Large intestine (tissue), 3 donors: ENCODE results near the gene PRPF6. TPM values are rescaled to one million over a fixed set of nuclear protein-coding genes. Genes with fewer than 3 reads are reported as not detected.

Experiments used
- DNase-seq, 2 donors: peaks; one replicate each; pipeline versions ENCODE4 v3.0.0 to v3.0.0-alpha.2; 2013
- H3K27ac ChIP-seq: one replicate; pipeline ENCODE4 v1.5.1; 2013; ENCODE audit warnings: low read length
- H3K27me3 ChIP-seq: 2 replicates; pipeline ENCODE4 v1.6.1; 2013; ENCODE audit warnings: low read length; ENCODE audit not compliant: control insufficient read depth, insufficient read depth
- H3K36me3 ChIP-seq: 2 replicates; pipeline ENCODE4 v1.6.1; 2013; ENCODE audit warnings: low read length; ENCODE audit not compliant: control insufficient read depth, insufficient read depth
- H3K4me1 ChIP-seq: one replicate; pipeline ENCODE4 v1.6.1; 2013; ENCODE audit warnings: low read length; ENCODE audit not compliant: control insufficient read depth, insufficient read depth
- H3K4me3 ChIP-seq: one replicate; pipeline ENCODE4 v1.5.1; 2013; ENCODE audit warnings: low read length
- H3K9me3 ChIP-seq: one replicate; pipeline ENCODE4 v1.6.1; 2013; ENCODE audit warnings: mild to moderate bottlenecking, low read depth, low read length, moderate library complexity; ENCODE audit not compliant: control insufficient read depth
- WGBS: methylation state at CpG from one replicate; pipeline ENCODE4 v1.1.5; 2013; ENCODE audit warnings: low lambda C conversion rate; ENCODE audit not compliant: insufficient coverage; 5-methylcytosine and 5-hydroxymethylcytosine counted together
- polyA plus RNA-seq: library from polyadenylated mRNA; unstranded; fragments of 120-200 nt; gene quantifications from one replicate; pipeline ENCODE4 v1.2.1, GENCODE V29; 2013

Gene PRPF6
- polyA plus RNA-seq, 1 donor, result 59.7 TPM

DNA sequence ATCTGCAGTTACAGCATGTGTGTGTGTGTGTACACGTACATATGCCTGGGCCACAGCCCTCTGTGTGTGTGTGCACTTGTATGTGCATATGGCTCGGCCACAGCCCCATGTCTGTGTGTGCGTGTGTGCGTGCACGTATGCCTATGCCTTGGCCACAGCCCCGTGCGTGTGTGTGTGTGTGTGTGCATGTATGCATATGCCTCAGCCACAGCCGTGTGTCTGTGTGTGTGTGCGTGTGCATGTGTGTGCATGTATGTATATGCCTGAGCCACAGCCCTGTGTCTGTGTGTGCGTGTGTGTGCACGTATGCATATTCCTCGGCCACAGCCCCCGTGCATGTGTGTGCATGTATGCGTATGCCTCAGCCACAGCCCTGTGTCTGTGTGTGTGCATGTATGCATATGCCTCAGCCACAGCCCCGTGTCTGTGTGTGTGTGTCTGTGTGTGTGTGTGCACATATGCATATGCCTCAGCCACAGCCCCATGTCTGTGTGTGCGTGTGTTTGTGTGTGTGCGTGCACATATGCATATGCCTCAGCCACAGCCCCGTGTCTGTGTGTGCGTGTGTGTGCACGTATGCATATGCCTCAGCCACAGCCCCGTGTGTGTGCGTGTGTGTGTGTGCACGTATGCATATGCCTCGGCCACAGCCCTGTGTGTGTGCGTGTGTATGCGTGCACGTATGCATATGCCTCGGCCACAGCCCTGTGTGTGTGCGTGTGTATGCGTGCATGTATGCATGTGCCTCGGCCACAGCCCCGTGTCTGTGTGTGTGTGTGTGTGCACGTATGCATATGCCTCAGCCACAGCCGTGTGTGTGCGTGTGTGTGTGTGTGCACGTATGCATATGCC, 40.4 kb downstream of the PRPF6 start:
- WGBS, result no CpG with 5 or more reads among the region's 36 CpGs
- no peaks in the 10 kb centered on the region for H3K9me3 ChIP-seq
- H3K4me3 ChIP-seq, result no peak overlapping the region
- H3K4me1 ChIP-seq, result peaks cover 24% of the 10 kb centered on the region
- no peaks in the 10 kb centered on the region for H3K27me3 ChIP-seq
- no peak overlapping the region for H3K27ac ChIP-seq
- peaks cover 78% of the 10 kb centered on the region for H3K36me3 ChIP-seq
- no peak for DNase-seq

GRCh38 chr20:64022671-64023360, 41.9 kb downstream of the PRPF6 start:
- WGBS, result no CpG with 5 or more reads among the region's 17 CpGs
- peaks cover 84% of the 10 kb centered on the region for H3K36me3 ChIP-seq

GRCh38 chr20:64023361-64024140, 42.6 kb downstream of the PRPF6 start:
- DNase-seq, result no peak
- Histone ChIP-seq H3K27me3 (peaks cover 3% of the 10 kb centered on the region), H3K4me3 (no peak overlapping the region), H3K4me1 (peaks cover 24% of the 10 kb centered on the region), H3K9me3 (no peaks in the 10 kb centered on the region), H3K36me3 (peaks cover 84% of the 10 kb centered on the region), H3K27ac (no peak overlapping the region)
- no CpG with 5 or more reads among the region's 15 CpGs for WGBS

More at GRCh38 chr20:64022671-64023360, 41.9 kb downstream of the PRPF6 start:
- no peak overlapping the region for H3K27ac ChIP-seq
- no peak for DNase-seq
- peaks cover 24% of the 10 kb centered on the region for H3K4me1 ChIP-seq
- no peaks in the 10 kb centered on the region for H3K9me3 ChIP-seq
- peaks cover 3% of the 10 kb centered on the region for H3K27me3 ChIP-seq
- no peak overlapping the region for H3K4me3 ChIP-seq

- Histone ChIP-seq H3K9me3 (no peaks in the 10 kb centered on the region), H3K27ac (no peak overlapping the region), H3K36me3 (peaks cover 82% of the 10 kb centered on the region), H3K4me3 (no peak overlapping the region), H3K4me1 (peaks cover 24% of the 10 kb centered on the region), H3K27me3 (peaks cover 3% of the 10 kb centered on the region)
- WGBS, result no CpG with 5 or more reads among the region's 17 CpGs
- peak; percentile 77 to 92 for DNase-seq
Observed at GRCh38 chr20:64024141-64024990, 43.4 kb downstream of the PRPF6 start.

DNA sequence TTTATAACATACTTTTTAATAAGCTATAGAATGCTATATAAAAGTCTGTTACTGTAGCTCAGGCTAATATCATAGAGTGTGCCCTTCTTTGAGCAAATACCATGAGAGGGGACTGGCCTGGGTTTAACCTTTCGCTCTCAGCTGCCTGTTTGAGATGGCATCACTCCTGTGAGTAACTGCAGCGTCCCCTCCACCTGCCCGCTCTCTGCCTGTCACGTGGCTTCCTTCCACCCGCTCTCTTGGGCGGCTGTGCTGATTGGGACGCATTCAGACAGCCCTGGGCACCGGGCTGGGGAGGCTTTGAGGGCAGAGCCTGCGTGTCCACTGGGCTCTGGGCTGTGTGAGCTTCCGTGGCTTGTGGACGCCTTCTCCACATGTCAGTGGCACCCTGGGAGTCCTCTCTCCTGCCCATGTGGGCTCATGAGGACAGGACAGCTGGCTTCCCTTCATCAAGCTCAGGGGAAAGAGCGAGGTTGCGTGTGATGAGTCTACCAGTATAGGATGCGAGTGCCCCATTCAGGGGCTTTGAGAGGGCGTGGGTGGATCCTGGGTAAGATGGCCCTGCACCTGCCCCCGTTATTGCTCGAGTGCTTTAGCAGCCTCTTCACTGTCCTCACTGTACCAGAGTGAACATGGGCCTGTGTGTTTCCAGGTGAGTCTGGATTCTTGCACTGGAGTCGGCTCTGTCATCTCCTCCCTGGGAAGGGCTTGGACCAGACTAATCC, 44.3 kb downstream of the PRPF6 start:
- Histone ChIP-seq H3K4me3 (no peak overlapping the region), H3K9me3 (peaks cover 2% of the 10 kb centered on the region), H3K27ac (no peak overlapping the region), H3K27me3 (peaks cover 3% of the 10 kb centered on the region), H3K4me1 (peaks cover 28% of the 10 kb centered on the region), H3K36me3 (peaks cover 81% of the 10 kb centered on the region)
- WGBS, result no CpG with 5 or more reads among the region's 18 CpGs
- DNase-seq, result no peak

DNA sequence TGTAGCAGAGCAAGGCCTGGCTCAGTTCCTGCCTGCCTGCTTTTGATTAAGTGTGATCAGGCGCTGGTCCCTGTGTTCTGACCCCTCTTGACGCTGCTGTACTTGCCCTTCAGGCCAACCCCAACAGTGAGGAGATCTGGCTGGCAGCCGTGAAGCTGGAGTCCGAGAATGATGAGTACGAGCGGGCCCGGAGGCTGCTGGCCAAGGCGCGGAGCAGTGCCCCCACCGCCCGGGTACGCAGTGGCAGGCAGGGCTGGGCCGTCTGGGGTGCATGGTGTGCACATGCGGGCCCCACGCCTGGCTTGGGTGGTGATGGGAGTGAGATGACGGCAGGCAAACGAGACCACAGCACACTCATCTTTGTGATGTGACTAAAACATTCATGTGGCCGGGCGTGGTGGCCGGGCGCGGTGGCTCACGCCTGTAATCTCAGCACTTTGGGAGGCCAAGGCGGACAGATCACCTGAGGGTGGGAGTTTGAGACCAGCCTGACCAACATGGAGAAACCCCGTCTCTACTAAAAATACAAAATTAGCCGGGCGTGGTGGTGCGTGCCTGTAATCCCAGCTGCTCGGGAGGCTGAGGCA, 45.0 kb downstream of the PRPF6 start:
- no peak overlapping the region for H3K27ac ChIP-seq
- H3K4me1 ChIP-seq, result peaks cover 35% of the 10 kb centered on the region
- peaks cover 2% of the 10 kb centered on the region for H3K9me3 ChIP-seq
- H3K27me3 ChIP-seq, result peaks cover 3% of the 10 kb centered on the region
- DNase-seq, result no peak
- peaks cover 79% of the 10 kb centered on the region for H3K36me3 ChIP-seq
- H3K4me3 ChIP-seq, result no peak overlapping the region
- no CpG with 5 or more reads among the region's 29 CpGs for WGBS

DNA sequence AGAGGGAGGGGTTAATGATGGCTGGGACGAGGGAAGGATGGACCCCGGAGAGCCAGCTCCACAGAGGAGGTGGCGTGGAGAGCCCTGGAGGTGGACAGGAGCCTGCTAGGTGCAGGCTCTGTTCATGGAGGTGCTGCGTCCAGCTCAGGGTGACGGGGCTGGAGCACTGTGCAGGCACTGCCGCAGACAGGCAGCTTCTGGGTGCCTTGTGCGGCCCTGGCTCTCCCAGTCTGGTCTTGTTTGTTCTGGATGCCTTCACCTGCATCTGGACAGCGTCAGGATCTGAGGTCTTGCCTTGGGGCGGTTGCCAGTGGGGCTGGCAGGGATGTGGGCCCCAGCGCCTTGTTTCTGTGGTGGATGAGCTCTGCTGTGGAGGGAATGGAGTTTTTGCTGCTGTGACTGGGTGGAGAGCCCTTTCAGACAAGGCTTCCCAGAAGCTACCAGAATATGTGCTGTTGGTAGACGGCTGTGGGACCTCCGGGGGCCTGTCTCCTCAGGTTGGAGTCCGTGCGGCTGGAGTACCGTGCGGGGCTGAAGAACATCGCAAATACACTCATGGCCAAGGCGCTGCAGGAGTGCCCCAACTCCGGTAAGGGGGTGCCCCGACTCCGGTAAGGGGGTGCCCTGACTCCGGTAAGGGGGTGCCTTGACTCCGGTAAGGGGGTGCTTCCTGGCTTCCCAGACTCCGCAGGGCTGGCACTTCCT, 47.2 kb downstream of the PRPF6 start:
- Histone ChIP-seq H3K27ac (no peak overlapping the region), H3K27me3 (peaks cover 11% of the 10 kb centered on the region), H3K4me3 (no peak overlapping the region), H3K36me3 (peaks cover 74% of the 10 kb centered on the region), H3K4me1 (peaks cover 34% of the 10 kb centered on the region), H3K9me3 (peaks cover 2% of the 10 kb centered on the region)
- WGBS, result no CpG with 5 or more reads among the region's 24 CpGs
- no peak for DNase-seq

- Histone ChIP-seq H3K4me1 (peaks cover 24% of the 10 kb centered on the region), H3K36me3 (peaks cover 79% of the 10 kb centered on the region), H3K9me3 (peaks cover 4% of the 10 kb centered on the region), H3K27me3 (peaks cover 14% of the 10 kb centered on the region), H3K4me3 (no peak overlapping the region), H3K27ac (no peak overlapping the region)
- WGBS, result no CpG with 5 or more reads among the region's 38 CpGs
- no peak for DNase-seq
Observed at GRCh38 chr20:64029293-64030117, 48.6 kb downstream of the PRPF6 start.
